ENCODE results near the gene SLC6A9. TPM values are rescaled to one million over a fixed set of nuclear protein-coding genes. Genes with fewer than 3 reads are reported as not detected.

SLC6A9 gene
- total RNA-seq, 1 experiment from 2014 or later, result 12.8 TPM

- no peak overlapping the region for H3K9ac ChIP-seq (ENCODE audit: low read length)
- peaks cover 20 to 34% of the 10 kb centered on the region in 2 experiments for H3K4me1 ChIP-seq (ENCODE audit: control insufficient read depth in 1 of 2, insufficient read depth in 2 of 2, low read length in 2 of 2)
- ChIA-PET CTCF (no interaction called here), POLR2A (no interaction called here), RAD21 (ENCODE audit: low non-redundant PET in 1 of 2, low total read pairs in 2 of 2, uncharacterized antibody in 2 of 2, unreplicated experiment in 2 of 2) (no interaction called here)
- no TSS peak for BruUV-seq (replicated peaks)
- no peaks in the 10 kb centered on the region for H3K27me3 ChIP-seq (ENCODE audit: insufficient read depth, low read length)
- no peak overlapping the region for H3K4me3 ChIP-seq (replicated peaks in 1 of 2; ENCODE audit: low read depth in 1 of 2, low read length in 2 of 2)
- H2AFZ ChIP-seq (ENCODE audit: low read depth, low read length, poor library complexity, severe bottlenecking), result no peak overlapping the region
- ATAC-seq, result no peak
- no peak overlapping the region for H3K27ac ChIP-seq (ENCODE audit: low read depth, low read length)
- no peaks in the 10 kb centered on the region for H3K79me2 ChIP-seq (ENCODE audit: insufficient read depth, low read length)
- intact Hi-C loops (cut with micrococcal nuclease), result no loop called here
- no peaks in the 10 kb centered on the region for H3K9me3 ChIP-seq (ENCODE audit: control insufficient read depth in 1 of 2, insufficient read depth in 1 of 2, low read depth in 1 of 2, low read length in 2 of 2)
- no peaks in the 10 kb centered on the region for H3K36me3 ChIP-seq (ENCODE audit: control insufficient read depth in 1 of 2, insufficient read depth in 2 of 2, low read length in 2 of 2)
- no peaks in the 10 kb centered on the region for H4K20me1 ChIP-seq (ENCODE audit: insufficient read depth)
- H3K4me2 ChIP-seq (ENCODE audit: low read length), result no peak overlapping the region
- no peak for DNase-seq (ENCODE audit: low read depth, low spot score)
- TF ChIP-seq, protein P1, sequence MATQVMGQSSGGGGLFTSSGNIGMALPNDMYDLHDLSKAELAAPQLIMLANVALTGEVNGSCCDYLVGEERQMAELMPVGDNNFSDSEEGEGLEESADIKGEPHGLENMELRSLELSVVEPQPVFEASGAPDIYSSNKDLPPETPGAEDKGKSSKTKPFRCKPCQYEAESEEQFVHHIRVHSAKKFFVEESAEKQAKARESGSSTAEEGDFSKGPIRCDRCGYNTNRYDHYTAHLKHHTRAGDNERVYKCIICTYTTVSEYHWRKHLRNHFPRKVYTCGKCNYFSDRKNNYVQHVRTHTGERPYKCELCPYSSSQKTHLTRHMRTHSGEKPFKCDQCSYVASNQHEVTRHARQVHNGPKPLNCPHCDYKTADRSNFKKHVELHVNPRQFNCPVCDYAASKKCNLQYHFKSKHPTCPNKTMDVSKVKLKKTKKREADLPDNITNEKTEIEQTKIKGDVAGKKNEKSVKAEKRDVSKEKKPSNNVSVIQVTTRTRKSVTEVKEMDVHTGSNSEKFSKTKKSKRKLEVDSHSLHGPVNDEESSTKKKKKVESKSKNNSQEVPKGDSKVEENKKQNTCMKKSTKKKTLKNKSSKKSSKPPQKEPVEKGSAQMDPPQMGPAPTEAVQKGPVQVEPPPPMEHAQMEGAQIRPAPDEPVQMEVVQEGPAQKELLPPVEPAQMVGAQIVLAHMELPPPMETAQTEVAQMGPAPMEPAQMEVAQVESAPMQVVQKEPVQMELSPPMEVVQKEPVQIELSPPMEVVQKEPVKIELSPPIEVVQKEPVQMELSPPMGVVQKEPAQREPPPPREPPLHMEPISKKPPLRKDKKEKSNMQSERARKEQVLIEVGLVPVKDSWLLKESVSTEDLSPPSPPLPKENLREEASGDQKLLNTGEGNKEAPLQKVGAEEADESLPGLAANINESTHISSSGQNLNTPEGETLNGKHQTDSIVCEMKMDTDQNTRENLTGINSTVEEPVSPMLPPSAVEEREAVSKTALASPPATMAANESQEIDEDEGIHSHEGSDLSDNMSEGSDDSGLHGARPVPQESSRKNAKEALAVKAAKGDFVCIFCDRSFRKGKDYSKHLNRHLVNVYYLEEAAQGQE (IDR thresholded peaks at IDR 0.05; ENCODE audit: low read depth), result no peak
- TF ChIP-seq EGR1 (IDR thresholded peaks at IDR 0.05; ENCODE audit: low read depth) (no peak), ELF1 (IDR thresholded peaks at IDR 0.05; ENCODE audit: borderline replicate concordance, low read depth) (no peak)
- no peaks in the 10 kb centered on the region for H3K9me2 ChIP-seq (ENCODE audit: insufficient read depth)
These were observed 5.4 kb downstream of the SLC6A9 start for GRCh38 chr1:44025816-44026215.

GRCh38 chr1:44024903-44025525 is 6.2 kb downstream of the SLC6A9 start:
- DNase-seq (ENCODE audit: low read depth, low spot score), result no peak
- H3K27me3 ChIP-seq (ENCODE audit: insufficient read depth, low read length), result no peaks in the 10 kb centered on the region
- peaks cover 20 to 34% of the 10 kb centered on the region in 2 experiments for H3K4me1 ChIP-seq (ENCODE audit: control insufficient read depth in 1 of 2, insufficient read depth in 2 of 2, low read length in 2 of 2)
- no peaks in the 10 kb centered on the region for H3K9me2 ChIP-seq (ENCODE audit: insufficient read depth)
- no peak overlapping the region for H3K4me2 ChIP-seq (ENCODE audit: low read length)
- intact Hi-C loops (cut with micrococcal nuclease), result no loop called here
- ATAC-seq, result no peak
- ChIA-PET POLR2A (no interaction called here), RAD21 (ENCODE audit: low non-redundant PET in 1 of 2, low total read pairs in 2 of 2, uncharacterized antibody in 2 of 2, unreplicated experiment in 2 of 2) (no interaction called here), CTCF (no interaction called here)
- H3K9ac ChIP-seq (ENCODE audit: low read length), result no peak overlapping the region
- no TSS peak for BruUV-seq (replicated peaks)
- H3K4me3 ChIP-seq (replicated peaks in 1 of 2; ENCODE audit: low read depth in 1 of 2, low read length in 2 of 2), result no peak overlapping the region
- H2AFZ ChIP-seq (ENCODE audit: low read depth, low read length, poor library complexity, severe bottlenecking), result no peak overlapping the region
- H3K36me3 ChIP-seq (ENCODE audit: control insufficient read depth in 1 of 2, insufficient read depth in 2 of 2, low read length in 2 of 2), result no peaks in the 10 kb centered on the region
- no peak overlapping the region for H3K27ac ChIP-seq (ENCODE audit: low read depth, low read length)
- no peaks in the 10 kb centered on the region for H4K20me1 ChIP-seq (ENCODE audit: insufficient read depth)
- no peaks in the 10 kb centered on the region for H3K79me2 ChIP-seq (ENCODE audit: insufficient read depth, low read length)
- no peaks in the 10 kb centered on the region for H3K9me3 ChIP-seq (ENCODE audit: control insufficient read depth in 1 of 2, insufficient read depth in 1 of 2, low read depth in 1 of 2, low read length in 2 of 2)
- TF ChIP-seq EGR1 (IDR thresholded peaks at IDR 0.05; ENCODE audit: low read depth) (no peak), MAX (IDR thresholded peaks at IDR 0.05) (no peak), RAD21 (IDR thresholded peaks at IDR 0.05; ENCODE audit: low read depth) (no peak), EZH2 (IDR thresholded peaks at IDR 0.05) (no peak), POLR2AphosphoS5 (IDR thresholded peaks at IDR 0.05; ENCODE audit: low read depth, low read length) (no peak), ZBTB33 (IDR thresholded peaks at IDR 0.05; ENCODE audit: extremely low read depth, insufficient replicate concordance, low read length) (no peak), FOSL1 (IDR thresholded peaks at IDR 0.05; ENCODE audit: low read depth) (no peak), JUND (IDR thresholded peaks at IDR 0.05) (no peak), TCF7L2 (IDR thresholded peaks at IDR 0.05; ENCODE audit: borderline replicate concordance, extremely low read depth, insufficient read depth, insufficient read length) (no peak)
- TF ChIP-seq, protein P2, sequence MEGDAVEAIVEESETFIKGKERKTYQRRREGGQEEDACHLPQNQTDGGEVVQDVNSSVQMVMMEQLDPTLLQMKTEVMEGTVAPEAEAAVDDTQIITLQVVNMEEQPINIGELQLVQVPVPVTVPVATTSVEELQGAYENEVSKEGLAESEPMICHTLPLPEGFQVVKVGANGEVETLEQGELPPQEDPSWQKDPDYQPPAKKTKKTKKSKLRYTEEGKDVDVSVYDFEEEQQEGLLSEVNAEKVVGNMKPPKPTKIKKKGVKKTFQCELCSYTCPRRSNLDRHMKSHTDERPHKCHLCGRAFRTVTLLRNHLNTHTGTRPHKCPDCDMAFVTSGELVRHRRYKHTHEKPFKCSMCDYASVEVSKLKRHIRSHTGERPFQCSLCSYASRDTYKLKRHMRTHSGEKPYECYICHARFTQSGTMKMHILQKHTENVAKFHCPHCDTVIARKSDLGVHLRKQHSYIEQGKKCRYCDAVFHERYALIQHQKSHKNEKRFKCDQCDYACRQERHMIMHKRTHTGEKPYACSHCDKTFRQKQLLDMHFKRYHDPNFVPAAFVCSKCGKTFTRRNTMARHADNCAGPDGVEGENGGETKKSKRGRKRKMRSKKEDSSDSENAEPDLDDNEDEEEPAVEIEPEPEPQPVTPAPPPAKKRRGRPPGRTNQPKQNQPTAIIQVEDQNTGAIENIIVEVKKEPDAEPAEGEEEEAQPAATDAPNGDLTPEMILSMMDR (IDR thresholded peaks at IDR 0.05 in 2 of 3, conservative IDR thresholded peaks at IDR 0.05 in 1 of 3; ENCODE audit: borderline replicate concordance in 1 of 3, insufficient read depth in 1 of 3, low read depth in 2 of 3, low read length in 2 of 3), result no peak

All from HCT116 (cell line).